Keratinocyte (primary cell): ENCODE measurements around the gene MISP.

Source experiments
- CTCF ChIP-seq, 3 experiments: IDR thresholded peaks in 1 of 3; conservative IDR thresholded peaks in 1 of 3; optimal IDR thresholded peaks in 1 of 3; 2 replicates in 2 of 3; 3 replicates in 1 of 3; pipeline versions ENCODE3 to v1.5.1; 2011; ENCODE audit warnings: low read length in 3 of 3, mild to moderate bottlenecking in 3 of 3, moderate library complexity in 2 of 3, control low read depth in 1 of 3, inconsistent platforms in 1 of 3; ENCODE audit not compliant: insufficient read depth in 2 of 3; ENCODE audit errors: extremely low read depth in 1 of 3
- EZH2 ChIP-seq: IDR thresholded peaks from one replicate; pipeline ENCODE4 v1.6.1; 2012; ENCODE audit warnings: inconsistent platforms, mild to moderate bottlenecking, low read length, moderate library complexity

- TF ChIP-seq CTCF (optimal IDR thresholded peaks at IDR 0.05 in 1 of 3, IDR thresholded peaks at IDR 0.05 in 1 of 3, conservative IDR thresholded peaks at IDR 0.05 in 1 of 3; ENCODE audit: extremely low read depth in 1 of 3, insufficient read depth in 2 of 3, low read length in 3 of 3) (no peak), EZH2 (peak; percentile 91)
These were observed 42.5 kb upstream of the MISP start, which contains the start of gene PALM for GRCh38 chr19:708154-709143.
